ENCODE results near the gene BTN1A1.
A peak's percentile ranks its signal among the peaks of the same experiment; 100 is the strongest.
"Not testable (repeated sequence)": the region's sequence is repeated elsewhere in the genome, so short reads cannot be mapped to it uniquely, and the experiment has no call there.

Gene BTN1A1, protein sequence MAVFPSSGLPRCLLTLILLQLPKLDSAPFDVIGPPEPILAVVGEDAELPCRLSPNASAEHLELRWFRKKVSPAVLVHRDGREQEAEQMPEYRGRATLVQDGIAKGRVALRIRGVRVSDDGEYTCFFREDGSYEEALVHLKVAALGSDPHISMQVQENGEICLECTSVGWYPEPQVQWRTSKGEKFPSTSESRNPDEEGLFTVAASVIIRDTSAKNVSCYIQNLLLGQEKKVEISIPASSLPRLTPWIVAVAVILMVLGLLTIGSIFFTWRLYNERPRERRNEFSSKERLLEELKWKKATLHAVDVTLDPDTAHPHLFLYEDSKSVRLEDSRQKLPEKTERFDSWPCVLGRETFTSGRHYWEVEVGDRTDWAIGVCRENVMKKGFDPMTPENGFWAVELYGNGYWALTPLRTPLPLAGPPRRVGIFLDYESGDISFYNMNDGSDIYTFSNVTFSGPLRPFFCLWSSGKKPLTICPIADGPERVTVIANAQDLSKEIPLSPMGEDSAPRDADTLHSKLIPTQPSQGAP

DNA sequence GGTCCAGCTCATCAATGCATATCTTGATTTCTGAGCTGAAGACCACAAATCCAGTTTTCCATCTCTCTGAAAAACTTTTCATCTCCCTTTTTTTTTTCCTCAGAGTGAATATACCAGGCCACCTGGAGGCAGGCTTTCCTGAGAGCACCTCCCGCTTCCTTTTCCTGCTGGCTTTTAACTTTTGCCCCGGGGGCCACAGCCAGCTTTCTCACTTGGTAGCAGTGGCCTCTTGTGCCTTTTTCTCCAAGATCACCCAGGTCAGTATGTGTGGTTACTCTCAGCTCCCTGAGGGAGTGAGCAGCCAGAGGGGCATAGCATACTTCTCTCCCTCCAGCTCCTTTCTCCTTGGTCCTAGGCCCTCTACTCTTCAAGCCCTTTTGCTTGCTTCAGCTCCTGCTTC is at the start of gene BTN1A1:
Gene BTN1A1, plus strand, starts transcription at position 202 of the 400 bp plus-strand sequence. CDS start 984 bp downstream, outside the sequence.
- DNase-seq (ENCODE audit: low read depth, low spot score) = no peak

DNA sequence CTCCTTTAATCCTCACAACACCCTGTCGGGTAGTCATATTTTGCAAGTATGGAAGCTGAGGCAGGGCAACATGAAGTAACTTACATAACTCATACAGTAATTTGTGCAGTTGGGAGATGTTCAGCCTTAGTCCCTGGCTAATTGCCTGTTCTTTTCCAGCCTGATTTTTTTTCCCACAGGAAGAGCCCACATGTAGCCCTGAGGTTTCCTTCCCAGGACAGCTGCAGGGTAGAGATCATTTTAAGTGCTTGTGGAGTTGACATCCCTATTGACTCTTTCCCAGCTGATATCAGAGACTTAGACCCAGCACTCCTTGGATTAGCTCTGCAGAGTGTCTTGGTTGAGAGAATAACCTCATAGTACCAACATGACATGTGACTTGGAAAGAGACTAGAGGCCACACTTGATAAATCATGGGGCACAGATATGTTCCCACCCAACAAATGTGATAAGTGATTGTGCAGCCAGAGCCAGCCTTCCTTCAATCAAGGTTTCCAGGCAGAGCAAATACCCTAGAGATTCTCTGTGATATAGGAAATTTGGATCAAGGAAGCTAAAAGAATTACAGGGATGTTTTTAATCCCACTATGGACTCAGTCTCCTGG is 47.4 kb upstream of the BTN1A1 start:
- no peak for DNase-seq (ENCODE audit: low read depth, low spot score)

DNA sequence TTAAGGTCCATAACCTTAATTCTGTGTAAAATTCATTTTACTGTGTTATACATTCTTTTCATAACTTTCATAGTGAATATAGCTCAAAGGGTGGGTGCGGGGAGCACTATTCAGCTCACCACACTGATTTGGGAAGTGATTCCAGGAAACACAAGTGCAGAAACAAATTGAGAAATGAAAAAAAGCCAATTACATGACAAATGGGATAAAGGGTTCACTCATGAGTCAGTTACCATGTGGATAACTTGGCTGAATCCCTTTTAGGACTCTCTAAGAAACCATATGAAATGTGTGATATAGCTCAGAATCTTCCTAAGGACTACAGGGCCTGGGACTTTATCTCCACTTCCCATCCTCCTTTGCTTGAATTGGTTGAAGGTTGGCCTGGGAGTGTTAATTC is 45.5 kb upstream of the BTN1A1 start:
- no peak for DNase-seq (ENCODE audit: low read depth, low spot score)

DNA sequence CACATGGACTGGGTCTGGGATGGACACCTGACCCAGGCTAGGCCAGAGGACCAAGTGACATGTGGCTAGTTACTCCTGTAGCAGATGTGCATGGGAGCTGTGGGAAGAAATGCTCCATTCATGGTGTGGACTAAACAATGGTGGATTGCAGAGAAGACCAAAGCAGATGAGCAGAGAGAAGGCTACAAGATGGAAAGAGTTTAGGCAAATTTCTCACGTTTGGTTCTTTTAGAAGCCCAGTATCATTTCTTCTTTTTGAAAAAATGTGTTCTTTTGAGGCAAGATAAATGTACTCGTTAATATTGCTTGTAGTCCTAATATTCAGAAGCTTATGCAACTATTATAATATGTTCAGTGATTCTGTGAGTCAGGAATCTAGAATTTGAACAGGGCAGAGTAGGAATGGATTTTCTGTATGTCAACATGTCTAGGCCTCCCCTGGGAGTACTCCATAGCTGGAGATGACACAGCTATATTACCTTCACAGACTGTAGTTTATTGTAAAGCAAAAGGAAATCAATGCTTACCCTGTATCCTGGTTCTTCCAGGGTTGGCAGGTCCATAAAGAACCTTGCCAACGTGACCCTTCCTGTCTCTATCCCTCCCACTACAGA is 44.6 kb upstream of the BTN1A1 start:
- no peak for DNase-seq (ENCODE audit: low read depth, low spot score)

DNA sequence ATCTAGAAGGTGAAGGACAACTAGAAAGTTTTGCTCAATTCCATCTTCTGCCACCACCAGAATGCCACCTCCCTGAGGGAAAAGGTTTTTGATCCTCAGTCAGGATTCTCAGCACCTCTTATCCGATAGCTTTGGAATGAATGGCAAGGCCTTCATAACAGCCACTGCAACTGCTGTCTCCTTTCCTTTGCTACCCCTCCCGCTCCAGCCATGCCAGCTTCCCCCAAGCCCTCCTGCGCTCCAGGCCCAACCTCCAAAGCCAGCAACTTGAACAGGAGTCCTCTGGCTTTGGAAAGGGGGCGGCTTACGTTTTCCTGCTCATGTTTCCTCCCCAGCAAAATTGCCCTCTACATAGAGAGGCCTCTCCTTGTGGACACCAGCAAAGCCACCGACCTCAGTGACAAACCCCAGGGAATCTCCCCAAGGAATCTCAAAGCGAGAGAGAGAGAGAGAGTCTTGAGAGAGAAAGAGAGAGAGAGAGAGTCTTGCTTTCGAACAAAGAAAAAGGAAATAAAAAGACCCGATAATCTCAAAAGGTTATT is 42.8 kb upstream of the BTN1A1 start:
- DNase-seq (ENCODE audit: low read depth, low spot score) = peak; percentile 21

DNA sequence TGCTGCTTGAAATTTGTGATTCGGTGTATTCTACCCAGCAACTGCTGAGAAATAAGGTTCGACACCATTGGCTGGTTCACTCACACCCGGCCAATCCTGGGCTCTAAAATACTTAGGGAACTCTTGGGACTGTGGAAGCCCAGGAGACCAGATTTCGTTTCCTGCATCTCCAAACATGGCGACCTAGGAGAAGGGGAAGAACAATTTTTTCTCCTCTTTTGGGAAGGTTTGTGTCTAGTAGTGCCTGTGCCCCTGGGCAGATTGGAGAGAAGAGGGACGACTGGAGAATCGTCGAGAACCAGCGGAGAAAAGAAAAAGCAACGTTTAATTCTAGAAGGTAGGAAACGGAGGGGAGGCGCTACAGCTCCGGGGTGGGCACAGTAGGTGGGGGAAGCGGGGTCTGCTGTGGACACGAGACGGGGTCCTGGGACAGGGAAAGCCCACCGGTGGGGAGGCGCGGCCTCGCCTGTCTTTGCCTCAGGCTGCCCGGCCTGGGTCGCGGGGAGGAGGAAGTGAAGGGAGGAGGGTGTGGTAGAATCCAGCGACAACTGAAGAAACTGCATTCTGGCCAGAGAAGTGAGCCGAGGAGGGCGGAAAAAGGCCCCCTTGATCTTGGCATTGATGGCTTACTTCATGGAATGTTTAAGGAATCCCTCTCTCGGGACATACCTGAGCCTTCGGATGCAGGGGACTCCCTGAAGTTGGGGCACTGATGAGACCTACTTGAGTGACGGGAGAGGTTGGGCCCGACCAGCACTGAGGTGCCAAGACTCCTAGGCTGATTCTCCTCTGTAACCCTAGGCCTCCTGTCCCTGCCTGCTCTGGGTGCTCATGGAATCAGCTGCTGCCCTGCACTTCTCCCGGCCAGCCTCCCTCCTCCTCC is 42.1 kb upstream of the BTN1A1 start, which contains the start of gene BTN2A1:
Gene BTN2A1, plus strand, starts transcription at position 150 of the 883 bp plus-strand sequence. Its CDS starts 682 bp downstream, at position 832.
- DNase-seq (ENCODE audit: low read depth, low spot score) = peak; percentile 72

DNA sequence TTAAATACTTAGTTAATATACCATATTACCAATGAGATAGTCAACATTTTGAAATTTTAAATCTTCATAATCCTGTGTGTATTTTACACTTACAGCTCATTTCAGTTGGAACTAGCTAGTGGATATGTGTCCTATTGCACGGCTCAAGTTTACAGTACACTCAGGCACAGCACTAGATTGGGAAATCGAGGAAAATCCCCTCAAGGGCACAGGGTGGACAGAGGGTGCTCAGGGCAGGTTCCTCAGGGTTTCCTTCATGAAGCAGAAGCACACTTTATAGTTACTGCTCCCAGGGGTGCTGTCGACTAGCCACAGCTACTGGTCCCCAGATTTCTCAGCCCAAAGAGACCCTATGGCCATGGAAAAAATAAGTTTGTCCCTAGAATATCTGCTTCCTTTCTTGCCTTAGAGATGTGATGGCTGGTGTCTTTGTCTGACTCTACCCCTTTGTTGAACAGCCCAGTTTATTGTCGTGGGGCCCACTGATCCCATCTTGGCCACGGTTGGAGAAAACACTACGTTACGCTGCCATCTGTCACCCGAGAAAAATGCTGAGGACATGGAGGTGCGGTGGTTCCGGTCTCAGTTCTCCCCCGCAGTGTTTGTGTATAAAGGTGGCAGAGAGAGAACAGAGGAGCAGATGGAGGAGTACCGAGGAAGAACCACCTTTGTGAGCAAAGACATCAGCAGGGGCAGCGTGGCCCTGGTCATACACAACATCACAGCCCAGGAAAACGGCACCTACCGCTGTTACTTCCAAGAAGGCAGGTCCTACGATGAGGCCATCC is 40.9 kb upstream of the BTN1A1 start:
- DNase-seq (ENCODE audit: low read depth, low spot score) = no peak

DNA sequence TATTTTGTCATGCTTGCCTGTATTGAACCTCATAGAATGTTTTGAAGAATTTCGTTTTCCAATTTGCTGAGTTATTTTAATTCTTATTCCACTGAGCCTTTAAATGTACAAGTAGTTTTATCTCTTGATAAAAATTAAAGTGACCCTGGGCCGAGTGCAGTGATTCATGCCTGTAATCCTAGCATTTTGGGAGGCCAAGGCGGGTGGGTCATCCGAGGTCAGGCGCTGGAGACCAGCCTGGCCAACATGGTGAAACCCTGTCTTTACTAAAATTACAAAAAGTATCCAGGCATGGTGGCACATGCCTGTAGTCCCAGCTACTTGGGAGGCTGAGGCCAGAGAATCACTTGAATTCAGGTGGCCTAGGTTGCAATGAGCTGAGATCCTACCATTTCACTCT is 38.8 kb upstream of the BTN1A1 start:
- not testable (repeated sequence) for DNase-seq (ENCODE audit: low read depth, low spot score)

DNA sequence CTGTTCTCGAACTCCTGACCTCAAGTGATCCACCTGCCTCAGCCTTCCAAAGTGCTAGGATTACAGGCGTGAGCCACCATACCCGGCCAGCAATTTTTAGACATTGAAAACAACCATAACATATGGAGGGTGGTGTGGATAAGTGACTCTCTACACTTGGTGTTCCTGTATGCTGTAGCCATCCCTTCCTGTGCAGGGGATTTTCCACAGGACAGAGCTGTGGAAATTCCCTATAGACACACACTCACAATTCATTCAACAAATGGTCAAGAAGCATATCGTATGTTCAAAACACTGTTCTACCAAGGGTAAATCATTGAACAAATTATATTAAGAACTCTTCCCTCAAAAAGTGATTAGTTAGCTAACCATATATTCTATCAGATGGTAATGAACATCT is 36.1 kb upstream of the BTN1A1 start:
- no peak for DNase-seq (ENCODE audit: low read depth, low spot score)

DNA sequence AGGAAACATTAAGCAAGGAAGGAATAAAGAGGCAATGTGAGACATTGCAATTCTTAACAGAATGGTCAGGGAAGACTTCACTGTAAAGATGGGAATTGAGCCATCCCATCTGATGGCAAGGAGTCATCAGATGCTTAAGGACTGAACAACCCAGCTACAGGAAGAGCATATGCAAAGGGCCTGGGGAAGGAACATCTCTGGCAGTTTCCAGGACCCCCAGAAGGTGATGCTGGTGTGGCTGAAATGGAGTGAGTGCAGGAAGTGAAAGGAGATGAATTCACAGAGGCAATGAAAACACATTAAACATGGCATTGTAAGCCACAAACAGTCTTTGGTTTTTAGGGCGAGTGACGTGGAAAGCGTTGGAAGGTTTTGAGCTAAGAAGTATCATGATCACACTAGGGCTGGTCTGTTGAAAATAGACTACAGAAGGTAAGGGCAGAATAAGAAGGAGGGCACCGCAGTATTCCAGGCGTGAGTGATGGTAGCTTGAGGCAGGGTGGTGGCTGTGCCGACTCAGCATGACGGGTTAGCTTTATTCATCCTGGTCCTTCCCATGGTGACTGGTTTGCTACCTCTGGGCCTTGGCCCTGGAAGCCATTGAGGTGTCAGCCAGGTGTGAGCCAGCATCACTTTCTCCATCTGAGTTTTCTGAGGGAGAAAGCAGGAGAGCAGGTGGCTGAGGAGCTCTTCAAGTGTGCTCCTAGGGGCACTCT is 35.5 kb upstream of the BTN1A1 start:
- DNase-seq (ENCODE audit: low read depth, low spot score) = no peak

DNA sequence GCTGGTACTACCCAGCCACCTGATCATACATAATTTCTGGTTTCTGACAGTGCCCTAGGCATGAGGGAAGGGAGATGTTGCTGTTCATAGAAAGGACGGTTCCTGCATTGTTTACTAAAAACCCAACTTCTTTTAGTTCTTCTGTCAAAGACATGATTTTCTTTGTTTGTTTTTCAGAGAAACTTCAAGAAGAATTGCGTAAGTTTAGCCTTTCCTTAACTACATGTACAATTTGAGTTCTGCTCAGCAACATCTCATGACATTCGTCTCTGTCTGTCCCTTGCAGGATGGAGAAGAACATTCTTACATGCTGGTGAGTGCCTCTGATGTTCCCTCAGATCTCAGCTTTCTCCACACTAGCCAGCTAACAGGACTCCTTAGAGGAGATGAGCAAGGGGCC is 34.3 kb upstream of the BTN1A1 start:
- no peak for DNase-seq (ENCODE audit: low read depth, low spot score)

DNA sequence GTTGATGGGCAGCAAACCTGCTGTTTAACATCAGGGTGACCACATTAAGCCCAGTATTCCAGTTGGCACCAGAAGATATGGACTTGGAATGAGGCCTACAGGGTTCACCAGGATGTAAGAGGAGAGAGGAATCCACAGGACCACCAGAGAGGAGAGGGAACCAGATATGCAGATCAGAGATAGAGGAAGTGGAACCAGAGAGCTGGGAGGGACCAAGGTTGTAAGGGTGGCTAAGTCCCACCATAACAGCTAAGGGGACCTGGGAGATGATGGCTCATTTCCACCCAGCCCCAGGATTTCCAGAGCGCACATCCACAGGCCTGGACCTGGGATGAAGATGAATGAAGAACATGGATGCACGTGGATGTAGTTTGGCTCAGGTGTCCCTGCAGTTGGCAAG is 31.3 kb upstream of the BTN1A1 start:
- no peak for DNase-seq (ENCODE audit: low read depth, low spot score)

DNA sequence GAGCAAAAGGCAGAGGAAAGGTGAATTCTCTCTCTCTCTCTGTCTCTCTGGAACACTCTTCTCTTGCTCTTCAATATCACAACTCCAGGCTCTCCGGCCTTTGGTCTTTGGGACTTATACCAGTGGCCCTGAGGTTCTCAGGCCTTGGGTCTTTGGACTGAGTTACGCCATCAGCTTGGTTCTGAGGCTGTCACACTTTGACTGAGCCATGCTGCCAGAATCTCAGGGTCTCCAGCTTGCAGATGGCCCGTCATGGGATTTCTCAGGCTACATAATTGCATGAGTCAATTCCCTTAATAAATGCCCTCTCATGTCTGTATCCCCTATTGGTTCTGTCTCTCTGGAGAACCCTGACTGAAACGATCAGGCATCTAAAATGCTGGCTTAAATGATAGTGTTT is 29.5 kb upstream of the BTN1A1 start:
- no peak for DNase-seq (ENCODE audit: low read depth, low spot score)

DNA sequence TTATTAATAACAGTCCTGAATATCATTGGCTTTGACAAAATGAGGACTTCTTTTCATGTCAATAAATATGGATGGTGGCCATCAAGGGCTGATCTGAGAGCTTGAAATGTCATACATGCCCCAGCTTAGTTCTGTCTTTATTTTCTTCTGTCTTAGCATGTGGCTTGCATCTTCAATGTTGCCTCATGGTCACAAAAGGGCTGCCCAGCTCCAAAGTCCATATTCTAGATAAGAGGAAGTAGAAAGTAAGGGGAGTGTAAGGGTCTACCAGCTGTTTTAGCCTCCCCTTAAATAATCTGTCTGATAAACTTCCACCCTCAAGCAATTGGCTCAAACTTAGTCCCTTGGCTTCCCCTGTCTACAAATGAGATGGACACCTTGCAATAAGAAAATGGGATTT is 28.1 kb upstream of the BTN1A1 start:
- no peak for DNase-seq (ENCODE audit: low read depth, low spot score)

DNA sequence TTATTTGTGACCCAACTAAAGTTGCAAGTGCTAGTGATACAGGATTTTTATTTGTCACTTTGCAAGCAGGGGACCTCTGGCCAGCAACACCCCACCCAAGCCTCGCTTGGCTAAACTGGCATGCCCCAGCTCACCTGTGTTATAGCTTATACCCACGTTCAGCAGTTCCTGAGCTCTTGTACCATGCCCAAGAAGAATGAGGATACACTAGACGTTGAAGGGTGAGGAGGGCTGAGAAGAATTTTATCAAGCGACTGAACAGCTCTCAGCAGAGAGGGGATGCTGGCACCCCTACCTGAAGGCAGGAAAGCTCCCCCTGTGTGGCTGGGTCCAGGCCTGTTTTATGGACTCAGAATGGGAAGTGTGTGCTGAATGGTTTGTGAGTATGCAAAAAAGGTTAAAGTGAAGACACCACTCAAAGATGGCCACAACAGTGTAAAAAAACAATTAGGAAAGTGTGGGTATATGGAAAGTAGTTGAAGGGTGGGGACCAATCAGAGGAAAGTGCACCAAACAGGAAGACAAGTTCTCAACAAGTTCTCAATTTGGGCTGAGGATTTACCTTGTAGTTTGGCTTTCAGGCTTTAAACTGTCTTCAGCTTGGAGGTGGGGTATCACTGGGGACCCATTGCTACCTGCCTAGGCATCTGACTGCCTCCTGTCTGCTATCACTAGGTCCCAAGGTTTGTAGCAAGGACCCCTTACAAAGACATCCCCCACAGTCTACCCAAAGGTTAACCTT is 27.4 kb upstream of the BTN1A1 start:
- DNase-seq (ENCODE audit: low read depth, low spot score) = no peak

DNA sequence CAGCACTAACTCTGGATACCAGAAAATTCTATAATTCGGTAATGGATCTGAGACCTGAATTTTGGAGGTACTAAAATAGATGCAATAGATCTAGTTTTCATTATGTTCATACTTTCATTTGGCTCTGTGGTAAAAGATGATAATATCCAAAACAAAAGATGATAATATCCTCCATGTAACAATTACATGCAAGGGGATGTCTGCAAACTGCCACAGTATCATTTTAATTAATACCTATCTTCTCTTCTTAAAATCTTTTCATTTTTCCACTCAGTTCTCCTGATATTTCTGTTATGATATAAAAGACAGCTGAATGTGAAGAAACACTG is 26.7 kb upstream of the BTN1A1 start:
- no peak for DNase-seq (ENCODE audit: low read depth, low spot score)

DNA sequence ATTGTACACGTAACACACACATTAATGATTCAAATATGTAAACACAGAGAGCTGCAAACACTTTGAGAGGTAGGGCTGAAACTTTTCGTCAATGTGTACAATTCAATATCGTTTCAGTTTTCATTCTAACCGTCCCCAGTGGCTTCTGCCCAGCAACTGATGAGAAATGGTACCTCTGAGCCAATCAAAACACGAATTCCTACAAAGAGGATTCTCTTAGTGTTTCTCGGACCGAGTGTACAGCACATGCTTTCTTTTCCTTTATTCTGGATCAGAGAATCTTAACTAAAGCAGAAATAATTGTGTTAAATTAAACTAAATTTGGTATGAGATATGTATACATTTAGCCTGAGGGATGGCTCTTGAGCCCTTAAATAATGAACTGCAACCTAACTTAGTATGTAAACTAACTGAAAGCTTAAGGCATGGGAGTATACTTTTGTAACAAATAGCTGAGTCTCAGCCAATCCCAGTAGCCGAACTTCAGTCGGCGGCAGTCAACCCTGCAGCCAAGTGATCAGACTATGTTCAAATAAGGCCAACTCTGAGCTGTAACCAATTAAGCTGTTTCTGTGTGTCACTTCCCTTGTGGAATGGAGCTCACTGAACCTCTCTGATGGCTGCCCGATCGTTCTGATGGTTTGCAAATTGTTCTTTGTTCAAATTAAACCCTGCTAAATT is 26.2 kb upstream of the BTN1A1 start:
- peak; percentile 69 for DNase-seq (ENCODE audit: low read depth, low spot score)

DNA sequence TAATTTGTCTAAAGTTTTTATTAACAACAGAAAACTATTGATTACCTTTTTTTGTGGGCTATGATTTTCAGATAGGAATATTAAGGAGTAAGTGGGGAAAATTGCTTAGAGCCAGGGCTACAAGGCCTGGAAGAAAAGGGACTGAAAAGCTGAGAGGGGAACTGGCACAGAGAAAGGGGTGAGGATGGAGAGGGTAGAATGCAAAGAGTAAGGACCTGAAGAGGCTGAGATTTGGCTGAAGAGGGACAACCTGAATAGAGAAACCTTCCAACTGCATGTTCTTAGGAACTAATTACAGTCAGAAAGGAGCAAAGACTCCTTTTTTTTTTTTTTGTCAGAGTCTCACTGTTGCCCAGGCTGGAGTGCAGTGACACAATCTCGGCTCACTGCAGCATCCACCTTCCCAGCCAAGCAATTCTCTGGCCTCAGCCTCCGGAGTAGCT is 25.6 kb upstream of the BTN1A1 start:
- no peak for DNase-seq (ENCODE audit: low read depth, low spot score)
